ENCODE data around the gene LONRF3.

LONRF3 gene

GRCh38 chrX:119040432-119040831, 66.0 kb downstream of the LONRF3 start:
- no peak for DNase-seq

DNA sequence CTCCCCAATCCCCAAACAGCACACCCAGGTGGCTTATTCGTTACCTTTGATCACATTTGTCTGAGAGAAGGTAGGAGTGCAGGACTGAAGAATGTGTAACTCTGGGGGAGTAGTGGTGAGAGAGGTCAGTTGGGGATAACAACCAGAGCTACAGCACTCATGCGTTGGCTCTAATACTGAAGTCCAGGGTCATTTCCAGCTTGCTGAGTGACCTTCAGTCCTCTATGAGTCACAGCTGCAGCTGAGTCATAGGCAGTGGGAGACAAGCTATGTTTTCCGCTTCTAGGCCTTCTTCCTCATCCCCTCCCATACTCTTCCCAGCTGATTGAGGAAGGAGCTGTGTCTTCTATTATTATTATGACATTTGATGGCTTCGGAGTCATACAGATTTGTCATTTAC, 66.8 kb downstream of the LONRF3 start:
- DNase-seq: peak in 1 of 2 donors; percentile 32

DNA sequence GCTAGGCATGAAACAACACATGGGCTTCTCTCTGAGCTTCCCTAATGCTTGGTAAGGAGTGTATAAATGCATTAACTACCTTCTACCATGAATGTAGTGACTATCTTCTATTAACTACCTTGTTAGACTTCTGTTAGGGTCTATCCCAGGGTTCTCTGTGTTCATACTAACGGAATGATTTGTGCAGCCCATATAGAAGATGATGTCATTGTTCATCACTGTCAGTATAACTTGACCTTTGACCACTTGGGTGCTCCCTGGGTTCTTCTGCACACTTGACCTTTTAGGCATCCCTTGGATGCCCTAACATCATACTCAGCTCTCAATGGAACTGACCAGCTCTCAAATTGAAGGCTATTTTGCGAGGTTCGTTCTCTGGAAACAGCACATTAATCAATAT, 67.6 kb downstream of the LONRF3 start:
- no peak for DNase-seq

- no peak for DNase-seq
Observed at GRCh38 chrX:119042996-119043395, 68.6 kb downstream of the LONRF3 start.

GRCh38 chrX:119045884-119046283, 71.5 kb downstream of the LONRF3 start:
- no peak for DNase-seq

DNA sequence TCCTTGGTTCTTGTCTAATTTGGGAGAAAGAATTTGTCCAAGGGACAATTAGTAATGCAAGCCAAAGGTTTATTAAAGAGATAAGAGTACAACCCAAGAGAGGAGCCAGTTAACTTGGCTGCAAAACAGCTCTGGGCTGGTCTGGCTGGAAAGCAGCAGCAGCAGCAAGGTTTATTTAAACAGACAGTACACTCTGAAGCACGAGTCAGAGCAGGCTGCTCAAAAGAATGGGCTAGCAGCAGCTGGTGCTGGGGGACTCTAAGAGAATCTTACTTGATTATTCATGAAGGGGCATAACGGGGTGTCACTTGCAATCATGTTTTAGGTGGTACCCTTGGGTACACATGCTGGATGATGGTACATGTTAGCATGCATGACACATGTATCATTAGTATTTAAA, 81.3 kb downstream of the LONRF3 start:
- DNase-seq: no peak

DNA sequence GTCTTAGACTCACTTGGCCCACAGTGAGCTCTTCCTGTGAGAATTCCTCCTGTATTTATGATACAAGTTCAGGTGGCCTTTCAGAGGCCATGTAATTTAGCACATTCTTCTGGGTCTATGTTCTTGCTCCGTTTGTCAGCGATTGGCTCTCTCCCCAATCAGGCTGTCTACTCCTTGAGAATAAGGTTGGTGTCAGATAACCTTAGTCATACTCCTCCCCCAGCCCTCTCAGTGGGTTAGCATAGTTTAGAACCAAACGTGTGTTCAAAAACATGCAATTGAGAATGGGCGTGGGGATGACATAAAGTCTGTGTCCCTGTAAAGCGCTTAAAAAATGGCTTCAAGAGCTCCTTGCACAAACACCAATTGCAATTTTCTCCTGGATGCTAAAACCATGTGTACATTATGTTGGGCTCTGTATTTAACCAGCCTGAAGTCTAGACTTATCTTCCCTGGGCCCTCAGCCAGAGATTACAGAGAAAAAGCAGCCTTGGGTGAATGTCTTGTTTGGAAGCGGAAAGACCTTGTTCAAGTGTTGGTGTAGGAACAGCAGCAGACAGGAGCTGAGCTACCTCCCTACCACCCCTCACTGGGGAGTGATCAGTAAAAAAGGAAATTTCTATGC, 88.4 kb downstream of the LONRF3 start:
- no peak for DNase-seq

DNA sequence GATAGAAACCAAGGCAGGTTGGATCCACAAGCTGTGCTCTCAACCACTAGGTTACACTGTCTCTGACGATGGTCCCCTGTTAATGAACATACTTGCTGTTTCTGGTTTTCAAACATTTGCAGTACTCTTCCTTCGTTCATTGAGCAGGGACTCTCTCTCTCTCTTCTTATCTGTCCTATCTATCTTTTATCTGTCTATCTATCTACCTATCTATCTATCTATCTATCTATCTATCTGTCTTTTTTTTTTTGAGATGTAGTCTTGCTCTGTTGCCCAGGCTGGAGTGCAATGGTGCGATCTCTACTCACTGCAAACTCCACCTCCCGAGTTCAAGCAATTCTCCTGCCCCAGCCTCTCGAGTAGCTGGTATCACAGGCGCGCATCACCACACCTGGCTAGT, 89.0 kb downstream of the LONRF3 start:
- no peak for DNase-seq

GRCh38 chrX:119067023-119067739, 92.8 kb downstream of the LONRF3 start:
- DNase-seq: peak; percentile 19 to 43
